Activated B cell treated with CpG ODN at 0.5 μM for 24 hours (primary cell): ENCODE results near the gene GALR1. TPM values are rescaled to one million over a fixed set of nuclear protein-coding genes. Genes with fewer than 3 reads are reported as not detected.

Experiments
- ATAC-seq: fragments of 200-7000 bp; cut with Tn5 transposase; one replicate; pipeline ENCODE4 v1.10.0; 2021; ENCODE audit warnings: low read depth, mild to moderate bottlenecking, moderate library complexity
- CTCF ChIA-PET: fragments of 350-600 bp; sonication (Branson Sonifier 250); formaldehyde crosslinking; loops from one replicate; lab custom pipeline; 2021; ENCODE audit warnings: antibody characterized with exemption; lab: Charles Lee
- POLR2A ChIA-PET: fragments of 350-600 bp; sonication (Branson Sonifier 250); formaldehyde crosslinking; loops from one replicate; lab custom pipeline; 2021; ENCODE audit warnings: antibody characterized with exemption; lab: Charles Lee
- DNase-seq: peaks from one replicate; pipeline ENCODE4 v3.0.0; 2022
- H3K27ac Mint-ChIP-seq: one replicate; pipeline ENCODE4 v1.8.0; 2020; ENCODE audit warnings: mixed read lengths
- H3K27me3 Mint-ChIP-seq: one replicate; pipeline ENCODE4 v1.8.0; 2021; ENCODE audit warnings: mixed read lengths
- H3K36me3 Mint-ChIP-seq: one replicate; pipeline ENCODE4 v1.8.0; 2021; ENCODE audit warnings: low read depth, mixed read lengths
- H3K4me1 Mint-ChIP-seq: one replicate; pipeline ENCODE4 v1.8.0; 2021; ENCODE audit warnings: mixed read lengths
- H3K4me3 Mint-ChIP-seq: one replicate; pipeline ENCODE4 v1.8.0; 2020; ENCODE audit warnings: mild to moderate bottlenecking, mixed read lengths
- H3K9me3 Mint-ChIP-seq: one replicate; pipeline ENCODE4 v1.8.0; 2020; ENCODE audit warnings: mixed read lengths
- intact Hi-C: fragments of 100-400 bp; cut with micrococcal nuclease; formaldehyde crosslinking; loops from one replicate; pipeline ENCODE4 v1.15.1; 2024
- total RNA-seq: library from RNA; stranded (reverse); gene quantifications from 2 replicates; pipeline ENCODE4 v1.2.3, GENCODE V29; 2022
- TF ChIP-seq, protein P1 (sequence below): fragments of 200-600 bp; IDR thresholded peaks from one replicate; pipeline ENCODE4 v1.8.0; 2022; ENCODE audit warnings: antibody characterized with exemption, mild to moderate bottlenecking

Gene GALR1
- total RNA-seq, 1 donor from 2014 or later: not detected

GRCh38 chr18:77316008-77316407, 66.4 kb downstream of the GALR1 start:
- peaks cover 2% of the 10 kb centered on the region for H3K27me3 Mint-ChIP-seq
- DNase-seq (no peak), ATAC-seq (no peak)
- no peaks in the 10 kb centered on the region for H3K9me3 Mint-ChIP-seq
- H3K36me3 Mint-ChIP-seq: no peaks in the 10 kb centered on the region
- H3K4me3 Mint-ChIP-seq: no peak overlapping the region
- TF ChIP-seq, protein P1, sequence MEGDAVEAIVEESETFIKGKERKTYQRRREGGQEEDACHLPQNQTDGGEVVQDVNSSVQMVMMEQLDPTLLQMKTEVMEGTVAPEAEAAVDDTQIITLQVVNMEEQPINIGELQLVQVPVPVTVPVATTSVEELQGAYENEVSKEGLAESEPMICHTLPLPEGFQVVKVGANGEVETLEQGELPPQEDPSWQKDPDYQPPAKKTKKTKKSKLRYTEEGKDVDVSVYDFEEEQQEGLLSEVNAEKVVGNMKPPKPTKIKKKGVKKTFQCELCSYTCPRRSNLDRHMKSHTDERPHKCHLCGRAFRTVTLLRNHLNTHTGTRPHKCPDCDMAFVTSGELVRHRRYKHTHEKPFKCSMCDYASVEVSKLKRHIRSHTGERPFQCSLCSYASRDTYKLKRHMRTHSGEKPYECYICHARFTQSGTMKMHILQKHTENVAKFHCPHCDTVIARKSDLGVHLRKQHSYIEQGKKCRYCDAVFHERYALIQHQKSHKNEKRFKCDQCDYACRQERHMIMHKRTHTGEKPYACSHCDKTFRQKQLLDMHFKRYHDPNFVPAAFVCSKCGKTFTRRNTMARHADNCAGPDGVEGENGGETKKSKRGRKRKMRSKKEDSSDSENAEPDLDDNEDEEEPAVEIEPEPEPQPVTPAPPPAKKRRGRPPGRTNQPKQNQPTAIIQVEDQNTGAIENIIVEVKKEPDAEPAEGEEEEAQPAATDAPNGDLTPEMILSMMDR: no peak
- CTCF ChIA-PET: no interaction called here
- H3K27ac Mint-ChIP-seq: no peak overlapping the region
- POLR2A ChIA-PET: no interaction called here
- intact Hi-C loops: no loop called here
- H3K4me1 Mint-ChIP-seq: no peaks in the 10 kb centered on the region

GRCh38 chr18:77316641-77317040, 67.0 kb downstream of the GALR1 start:
- POLR2A ChIA-PET: no interaction called here
- intact Hi-C loops: no loop called here

DNA sequence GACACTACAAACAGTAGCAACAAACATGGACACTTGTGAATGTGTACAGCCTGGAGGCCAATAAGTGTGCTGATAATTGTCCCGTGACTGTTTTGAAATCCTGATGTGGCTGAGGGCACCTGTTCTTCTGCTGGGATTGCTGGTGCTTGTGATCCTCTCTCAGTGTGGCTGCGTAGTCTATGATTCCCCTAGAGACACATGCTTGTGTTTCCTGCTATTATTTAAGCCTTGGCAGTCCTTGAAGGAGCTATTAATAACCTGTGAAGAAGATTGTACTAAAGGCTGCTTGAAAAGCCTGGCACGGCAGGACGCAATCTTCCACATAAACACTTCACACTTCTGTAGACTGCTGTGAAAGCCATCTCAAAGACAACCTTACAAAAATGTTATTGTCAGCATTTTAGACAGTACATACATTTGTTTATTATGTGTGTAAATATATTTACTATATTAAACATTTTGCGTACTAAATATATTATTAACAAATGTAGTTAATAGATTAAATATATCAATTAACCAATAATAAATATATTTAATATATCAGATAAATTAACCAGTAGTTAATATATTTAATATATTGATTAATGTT, 71.4 kb downstream of the GALR1 start:
- H3K4me3 Mint-ChIP-seq: no peak overlapping the region
- TF ChIP-seq, protein P1: no peak
- CTCF ChIA-PET: no interaction called here
- DNase-seq (no peak), ATAC-seq (no peak)
- intact Hi-C loops: no loop called here
- H3K36me3 Mint-ChIP-seq: no peaks in the 10 kb centered on the region
- no peak overlapping the region for H3K27ac Mint-ChIP-seq
- peaks cover 6% of the 10 kb centered on the region for H3K27me3 Mint-ChIP-seq
- POLR2A ChIA-PET: no interaction called here
- H3K4me1 Mint-ChIP-seq: no peaks in the 10 kb centered on the region
- no peaks in the 10 kb centered on the region for H3K9me3 Mint-ChIP-seq

More at GRCh38 chr18:77316641-77317040, 67.0 kb downstream of the GALR1 start:
- Mint-ChIP-seq H3K9me3 (no peaks in the 10 kb centered on the region), H3K27ac (no peak overlapping the region), H3K36me3 (no peaks in the 10 kb centered on the region), H3K4me3 (no peak overlapping the region), H3K4me1 (no peaks in the 10 kb centered on the region), H3K27me3 (peaks cover 3% of the 10 kb centered on the region)
- ATAC-seq: no peak
- TF ChIP-seq, protein P1: no peak
- no peak for DNase-seq
- CTCF ChIA-PET: no interaction called here

GRCh38 chr18:77321823-77322805, 72.5 kb downstream of the GALR1 start:
- POLR2A ChIA-PET: no interaction called here
- H3K36me3 Mint-ChIP-seq: no peaks in the 10 kb centered on the region
- no peak overlapping the region for H3K4me3 Mint-ChIP-seq
- CTCF ChIA-PET: no interaction called here
- H3K27me3 Mint-ChIP-seq: peaks cover 6% of the 10 kb centered on the region
- H3K4me1 Mint-ChIP-seq: no peaks in the 10 kb centered on the region
- TF ChIP-seq, protein P1: no peak
- ATAC-seq (no peak), DNase-seq (no peak)
- intact Hi-C loops: no loop called here
- no peak overlapping the region for H3K27ac Mint-ChIP-seq
- H3K9me3 Mint-ChIP-seq: no peaks in the 10 kb centered on the region

DNA sequence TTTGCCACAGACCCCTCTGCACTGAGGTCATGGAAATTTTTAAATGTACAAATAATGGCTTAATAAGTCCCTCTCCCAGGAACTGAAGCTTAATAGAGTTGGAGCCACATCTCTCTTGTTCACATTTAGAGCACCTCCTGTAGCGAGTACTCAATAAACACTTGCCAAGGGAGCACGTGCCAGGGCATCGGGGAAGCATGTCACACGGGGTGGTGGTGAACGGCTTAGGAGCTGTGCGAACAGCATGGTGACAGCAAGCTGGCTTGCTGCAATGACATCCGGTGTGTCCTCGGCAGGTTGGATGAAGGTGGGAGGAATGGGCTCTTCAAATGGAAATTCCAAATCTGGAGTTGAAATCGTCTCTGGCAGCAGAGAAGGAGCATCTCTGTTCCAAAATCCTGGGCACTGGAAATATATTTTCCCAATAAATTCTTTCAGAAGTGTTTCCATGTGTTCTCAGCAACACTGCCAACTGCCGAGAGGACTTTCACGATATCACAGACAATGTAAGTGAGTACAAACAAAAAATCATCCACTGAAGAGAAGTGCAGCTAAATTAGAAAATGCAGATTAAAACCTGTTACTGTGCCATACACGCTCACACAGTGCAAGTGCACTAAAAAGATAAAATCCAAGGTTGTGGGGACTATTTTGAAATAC, 74.1 kb downstream of the GALR1 start:
- POLR2A ChIA-PET: no interaction called here
- intact Hi-C loops: no loop called here
- CTCF ChIA-PET: no interaction called here
- TF ChIP-seq, protein P1: no peak
- no peaks in the 10 kb centered on the region for H3K4me1 Mint-ChIP-seq
- no peak for DNase-seq
- H3K36me3 Mint-ChIP-seq: no peaks in the 10 kb centered on the region
- H3K9me3 Mint-ChIP-seq: peaks cover under 1% of the 10 kb centered on the region
- peaks cover 6% of the 10 kb centered on the region for H3K27me3 Mint-ChIP-seq
- no peak overlapping the region for H3K27ac Mint-ChIP-seq
- no peak for ATAC-seq
- no peak overlapping the region for H3K4me3 Mint-ChIP-seq
